SK-N-MC (cell line): ENCODE measurements around the gene ABCA7.

Experiments
- DNase-seq: peaks from one replicate; pipeline ENCODE4 v3.0.0-alpha.2; 2011; ENCODE audit warnings: low read depth, low spot score
- H3K27ac ChIP-seq: fragments of 200-600 bp; sonication (generic); 2 replicates; pipeline ENCODE4 v1.5.1; 2016; ENCODE audit warnings: mixed run types
- H3K36me3 ChIP-seq: fragments of 200-600 bp; sonication (generic); 2 replicates; pipeline ENCODE4 v1.6.1; 2017; ENCODE audit warnings: antibody characterized with exemption, low read length, mixed read lengths; ENCODE audit not compliant: insufficient read depth
- H3K4me3 ChIP-seq: fragments of 200-600 bp; sonication (generic); 2 replicates; pipeline ENCODE4 v1.5.1; 2016
- H3K9ac ChIP-seq: fragments of 200-600 bp; sonication (generic); 2 replicates; pipeline ENCODE4 v1.8.0; 2017; ENCODE audit warnings: mixed run types, mixed read lengths; ENCODE audit not compliant: insufficient read length
- H3K9me3 ChIP-seq: fragments of 200-600 bp; sonication (generic); 2 replicates; pipeline ENCODE4 v1.6.1; 2017; ENCODE audit warnings: low read depth, mild to moderate bottlenecking, antibody characterized with exemption, low read length, moderate library complexity, mixed read lengths
- EZH2 ChIP-seq: fragments of 200-600 bp; sonication (generic); IDR thresholded peaks from one replicate; pipeline ENCODE4 v1.6.1; 2017; ENCODE audit warnings: antibody characterized with exemption
- FOXP2 ChIP-seq: optimal IDR thresholded peaks from 2 replicates; pipeline ENCODE3; 2011; ENCODE audit warnings: mild to moderate bottlenecking, moderate library complexity; ENCODE audit not compliant: insufficient read depth; ENCODE audit errors: extremely low read length, control extremely low read depth
- POLR2AphosphoS5 ChIP-seq: IDR thresholded peaks from 2 replicates; pipeline ENCODE4 v1.6.1; 2012; ENCODE audit warnings: mild to moderate bottlenecking, low read depth, low read length, borderline replicate concordance

Gene ABCA7

GRCh38 chr19:1089126-1089771 is 49.3 kb downstream of the ABCA7 start:
- DNase-seq, result no peak
- Histone ChIP-seq H3K9ac (no peak overlapping the region), H3K27ac (no peak overlapping the region), H3K36me3 (peaks cover 34% of the 10 kb centered on the region; the same call in 1 of the 2 replicates), H3K4me3 (no peak overlapping the region), H3K9me3 (no peaks in the 10 kb centered on the region)
- no peak for TF ChIP-seq EZH2
- 0 out of 2 replicates have a peak, but pooled peaks have one; percentile 10 for TF ChIP-seq POLR2AphosphoS5

GRCh38 chr19:1089891-1090290 is 50.0 kb downstream of the ABCA7 start:
- no peak for DNase-seq
- Histone ChIP-seq H3K27ac (no peak overlapping the region), H3K9me3 (no peaks in the 10 kb centered on the region), H3K36me3 (peaks cover 34% of the 10 kb centered on the region; the same call in 1 of the 2 replicates), H3K9ac (no peak overlapping the region), H3K4me3 (no peak overlapping the region)
- TF ChIP-seq POLR2AphosphoS5 (no peak), FOXP2 (no peak), EZH2 (no peak)

- H3K36me3 ChIP-seq, result peaks cover 34% of the 10 kb centered on the region; the same call in 1 of the 2 replicates
Measured at GRCh38 chr19:1090731-1091543, 51.0 kb downstream of the ABCA7 start.

GRCh38 chr19:1091544-1092175 is 51.8 kb downstream of the ABCA7 start:
- H3K4me3 ChIP-seq, result no peak overlapping the region
- peaks cover 34% of the 10 kb centered on the region; the same call in 1 of the 2 replicates for H3K36me3 ChIP-seq
- no peaks in the 10 kb centered on the region for H3K9me3 ChIP-seq
- H3K9ac ChIP-seq, result no peak overlapping the region
- DNase-seq, result no peak
- TF ChIP-seq EZH2 (no peak), FOXP2 (no peak), POLR2AphosphoS5 (no peak)
- no peak overlapping the region for H3K27ac ChIP-seq

More at GRCh38 chr19:1090731-1091543, 51.0 kb downstream of the ABCA7 start:
- no peak for TF ChIP-seq POLR2AphosphoS5
- TF ChIP-seq FOXP2, result no peak
- TF ChIP-seq EZH2, result no peak
- Histone ChIP-seq H3K4me3 (no peak overlapping the region), H3K9ac (no peak overlapping the region), H3K9me3 (no peaks in the 10 kb centered on the region), H3K27ac (no peak overlapping the region)
- DNase-seq, result no peak

- no peak overlapping the region for H3K9ac ChIP-seq
Measured at GRCh38 chr19:1093330-1093729, 53.4 kb downstream of the ABCA7 start.

GRCh38 chr19:1093811-1094553 is 54.1 kb downstream of the ABCA7 start:
- Histone ChIP-seq H3K27ac (no peak overlapping the region), H3K9ac (peak overlapping the region; percentile 97), H3K36me3 (peaks cover 25% of the 10 kb centered on the region; the same call in 1 of the 2 replicates), H3K9me3 (no peaks in the 10 kb centered on the region), H3K4me3 (peak overlapping the region; percentile 91)
- TF ChIP-seq FOXP2, result no peak
- TF ChIP-seq POLR2AphosphoS5, result no peak
- TF ChIP-seq EZH2, result no peak
- no peak for DNase-seq

More at GRCh38 chr19:1093330-1093729, 53.4 kb downstream of the ABCA7 start:
- no peak for DNase-seq
- no peak for TF ChIP-seq EZH2
- no peak for TF ChIP-seq POLR2AphosphoS5
- TF ChIP-seq FOXP2, result no peak
- H3K27ac ChIP-seq, result no peak overlapping the region
- no peak overlapping the region for H3K4me3 ChIP-seq
- H3K36me3 ChIP-seq, result peaks cover 28% of the 10 kb centered on the region; the same call in 1 of the 2 replicates
- H3K9me3 ChIP-seq, result no peaks in the 10 kb centered on the region

GRCh38 chr19:1094655-1094977 is 54.7 kb downstream of the ABCA7 start:
- H3K9me3 ChIP-seq, result no peaks in the 10 kb centered on the region

GRCh38 chr19:1094978-1095701 is 55.2 kb downstream of the ABCA7 start, which contains the start of gene POLR2E:
POLR2E (minus strand) TSS chr19:1095375; CDS start chr19:1095315, 60 bp downstream.
- peak within 1 kb of the TSS; percentile 56; the same call in 1 of the 2 replicates for H3K27ac ChIP-seq

More at GRCh38 chr19:1094655-1094977, 54.7 kb downstream of the ABCA7 start:
- TF ChIP-seq EZH2, result no peak
- no peak for TF ChIP-seq POLR2AphosphoS5
- Histone ChIP-seq H3K36me3 (peaks cover 23% of the 10 kb centered on the region; the same call in 1 of the 2 replicates), H3K9ac (peak overlapping the region; percentile 97), H3K27ac (no peak overlapping the region), H3K4me3 (peak overlapping the region; percentile 91)
- no peak for DNase-seq

More at GRCh38 chr19:1094978-1095701, 55.2 kb downstream of the ABCA7 start, which contains the start of gene POLR2E:
- Histone ChIP-seq H3K4me3 (peak within 1 kb of the TSS; percentile 91), H3K9ac (peak within 1 kb of the TSS; percentile 97), H3K9me3 (peaks cover 2% of the 10 kb centered on the region; the same call in 1 of the 2 replicates), H3K36me3 (peaks cover 23% of the 10 kb centered on the region; the same call in 1 of the 2 replicates)
- TF ChIP-seq EZH2 (no peak), POLR2AphosphoS5 (peak; percentile 88), FOXP2 (peak; percentile 83)
- DNase-seq, result peak; percentile 91
